B cell (primary cell): Measurements from ENCODE around the gene PHOSPHO2.

Experiments
- EZH2 ChIP-seq: IDR thresholded peaks from 2 replicates; pipeline ENCODE4 v1.6.1; 2012; ENCODE audit warnings: borderline replicate concordance, low read depth, mild to moderate bottlenecking, moderate library complexity, low read length; ENCODE audit not compliant: insufficient read depth, poor library complexity, severe bottlenecking
- TF ChIP-seq, protein P1 (sequence below): fragments of 200-600 bp; IDR thresholded peaks from one replicate; pipeline ENCODE4 v1.8.0; 2022; ENCODE audit warnings: antibody characterized with exemption, mild to moderate bottlenecking

DNA sequence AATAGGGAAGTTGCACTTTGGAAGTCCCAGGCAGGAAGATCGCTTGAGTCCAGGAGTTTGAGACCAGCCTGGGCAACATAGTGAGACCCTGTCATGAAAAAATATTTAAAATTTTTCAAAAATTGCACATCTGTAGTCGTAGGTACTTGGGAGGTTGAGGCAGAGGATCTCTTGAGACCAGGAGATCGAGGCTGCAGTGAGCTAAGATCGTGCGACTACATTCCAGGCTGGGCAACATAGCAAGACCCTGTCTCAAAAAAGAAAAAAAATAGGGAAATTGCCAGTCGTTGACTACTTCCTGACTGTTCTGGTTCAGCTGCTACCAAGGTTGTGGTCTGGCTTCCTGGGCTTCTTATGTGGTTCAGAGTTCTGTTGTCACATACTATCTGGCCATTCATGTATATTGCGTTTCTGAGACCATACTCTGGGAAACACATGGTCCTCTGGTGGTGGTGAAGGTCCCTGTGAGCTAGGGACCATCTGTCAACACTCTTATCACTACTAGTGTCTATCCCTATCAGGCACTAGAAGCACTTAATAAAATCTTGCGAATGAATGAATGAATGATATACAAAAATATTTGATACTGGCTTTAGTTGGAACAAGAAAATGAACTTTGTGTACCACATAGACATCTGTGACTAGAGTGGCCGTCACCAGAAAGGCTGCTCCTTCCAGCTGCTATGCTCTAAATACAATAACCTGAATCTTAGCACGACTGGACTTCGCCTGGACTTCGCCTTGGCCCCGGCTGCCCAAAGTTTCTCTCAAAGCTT lies 38.5 kb downstream of the PHOSPHO2 start:
- TF ChIP-seq, protein P1, sequence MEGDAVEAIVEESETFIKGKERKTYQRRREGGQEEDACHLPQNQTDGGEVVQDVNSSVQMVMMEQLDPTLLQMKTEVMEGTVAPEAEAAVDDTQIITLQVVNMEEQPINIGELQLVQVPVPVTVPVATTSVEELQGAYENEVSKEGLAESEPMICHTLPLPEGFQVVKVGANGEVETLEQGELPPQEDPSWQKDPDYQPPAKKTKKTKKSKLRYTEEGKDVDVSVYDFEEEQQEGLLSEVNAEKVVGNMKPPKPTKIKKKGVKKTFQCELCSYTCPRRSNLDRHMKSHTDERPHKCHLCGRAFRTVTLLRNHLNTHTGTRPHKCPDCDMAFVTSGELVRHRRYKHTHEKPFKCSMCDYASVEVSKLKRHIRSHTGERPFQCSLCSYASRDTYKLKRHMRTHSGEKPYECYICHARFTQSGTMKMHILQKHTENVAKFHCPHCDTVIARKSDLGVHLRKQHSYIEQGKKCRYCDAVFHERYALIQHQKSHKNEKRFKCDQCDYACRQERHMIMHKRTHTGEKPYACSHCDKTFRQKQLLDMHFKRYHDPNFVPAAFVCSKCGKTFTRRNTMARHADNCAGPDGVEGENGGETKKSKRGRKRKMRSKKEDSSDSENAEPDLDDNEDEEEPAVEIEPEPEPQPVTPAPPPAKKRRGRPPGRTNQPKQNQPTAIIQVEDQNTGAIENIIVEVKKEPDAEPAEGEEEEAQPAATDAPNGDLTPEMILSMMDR = no peak
- no peak for TF ChIP-seq EZH2
